ENCODE results near the gene NXPH4.

GRCh38 chr12:57182918-57183575, 33.5 kb upstream of the NXPH4 start:
- TF ChIP-seq, protein P1, sequence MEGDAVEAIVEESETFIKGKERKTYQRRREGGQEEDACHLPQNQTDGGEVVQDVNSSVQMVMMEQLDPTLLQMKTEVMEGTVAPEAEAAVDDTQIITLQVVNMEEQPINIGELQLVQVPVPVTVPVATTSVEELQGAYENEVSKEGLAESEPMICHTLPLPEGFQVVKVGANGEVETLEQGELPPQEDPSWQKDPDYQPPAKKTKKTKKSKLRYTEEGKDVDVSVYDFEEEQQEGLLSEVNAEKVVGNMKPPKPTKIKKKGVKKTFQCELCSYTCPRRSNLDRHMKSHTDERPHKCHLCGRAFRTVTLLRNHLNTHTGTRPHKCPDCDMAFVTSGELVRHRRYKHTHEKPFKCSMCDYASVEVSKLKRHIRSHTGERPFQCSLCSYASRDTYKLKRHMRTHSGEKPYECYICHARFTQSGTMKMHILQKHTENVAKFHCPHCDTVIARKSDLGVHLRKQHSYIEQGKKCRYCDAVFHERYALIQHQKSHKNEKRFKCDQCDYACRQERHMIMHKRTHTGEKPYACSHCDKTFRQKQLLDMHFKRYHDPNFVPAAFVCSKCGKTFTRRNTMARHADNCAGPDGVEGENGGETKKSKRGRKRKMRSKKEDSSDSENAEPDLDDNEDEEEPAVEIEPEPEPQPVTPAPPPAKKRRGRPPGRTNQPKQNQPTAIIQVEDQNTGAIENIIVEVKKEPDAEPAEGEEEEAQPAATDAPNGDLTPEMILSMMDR (IDR thresholded peaks at IDR 0.05; ENCODE audit: poor library complexity, severe bottlenecking) = peak; percentile 86
- TF ChIP-seq EZH2 (IDR thresholded peaks at IDR 0.05; ENCODE audit: borderline replicate concordance, insufficient read depth, low read length, poor library complexity, severe bottlenecking) (no peak), TAF1 (IDR thresholded peaks at IDR 0.05; ENCODE audit: low read depth) (no peak), RAD21 (conservative IDR thresholded peaks at IDR 0.05) (peak; percentile 77)

Measured in neural cell (in vitro differentiated cells).